HS-5 (cell line): ENCODE data around the gene TDRD1.
"Not testable (repeated sequence)": the region's sequence is repeated elsewhere in the genome, so short reads cannot be mapped to it uniquely, and the experiment has no call there.

Experiments
- DNase-seq: peaks from one replicate; pipeline ENCODE4 v3.0.0-alpha.2; 2012; ENCODE audit warnings: low read depth

The TDRD1 gene

GRCh38 chr10:114179148-114179547 is at the start of gene TDRD1:
Gene TDRD1 (plus strand): TSS chr10:114179353. CDS start chr10:114187832, 8,479 bp downstream.
- no peak for DNase-seq

- DNase-seq = no peak
Observed at GRCh38 chr10:114131094-114131493, 48.1 kb upstream of the TDRD1 start.

- no peak for DNase-seq
Observed at GRCh38 chr10:114135476-114135875, 43.7 kb upstream of the TDRD1 start.

GRCh38 chr10:114138581-114138980 is 40.6 kb upstream of the TDRD1 start:
- no peak for DNase-seq

- no peak for DNase-seq
Observed at GRCh38 chr10:114140036-114140435, 39.1 kb upstream of the TDRD1 start.

GRCh38 chr10:114140827-114141226 is 38.3 kb upstream of the TDRD1 start:
- DNase-seq = not testable (repeated sequence)

GRCh38 chr10:114142018-114142417 is 37.1 kb upstream of the TDRD1 start:
- DNase-seq = no peak

GRCh38 chr10:114143160-114143559 is 36.0 kb upstream of the TDRD1 start:
- DNase-seq = no peak

- not testable (repeated sequence) for DNase-seq
Observed at GRCh38 chr10:114149476-114149875, 29.7 kb upstream of the TDRD1 start.

- DNase-seq = peak; percentile 61
Observed at GRCh38 chr10:114151486-114151885, 27.7 kb upstream of the TDRD1 start.

GRCh38 chr10:114151892-114152291 is 27.3 kb upstream of the TDRD1 start:
- DNase-seq = no peak

- DNase-seq = no peak
Observed at GRCh38 chr10:114157912-114158311, 21.2 kb upstream of the TDRD1 start.

- no peak for DNase-seq
Observed at GRCh38 chr10:114163062-114163461, 16.1 kb upstream of the TDRD1 start.

- DNase-seq = no peak
Observed at GRCh38 chr10:114166043-114166442, 13.1 kb upstream of the TDRD1 start.

- no peak for DNase-seq
Observed at GRCh38 chr10:114166494-114166893, 12.7 kb upstream of the TDRD1 start.

GRCh38 chr10:114167985-114168384 is 11.2 kb upstream of the TDRD1 start:
- no peak for DNase-seq

GRCh38 chr10:114168450-114169009 is 10.6 kb upstream of the TDRD1 start:
- no peak for DNase-seq

GRCh38 chr10:114172216-114172615 is 6.9 kb upstream of the TDRD1 start:
- no peak for DNase-seq

GRCh38 chr10:114172776-114173602 is 6.2 kb upstream of the TDRD1 start:
- no peak for DNase-seq

- no peak for DNase-seq
Observed at GRCh38 chr10:114173603-114173920, 5.6 kb upstream of the TDRD1 start.

- peak; percentile 55 for DNase-seq
Observed at GRCh38 chr10:114173921-114174694, 5.0 kb upstream of the TDRD1 start, which contains the start of gene CCDC186. Gene CCDC186 (minus strand): TSS chr10:114174203. CDS start chr10:114163268, 10,935 bp downstream.

GRCh38 chr10:114174695-114175188 is 4.4 kb upstream of the TDRD1 start:
- DNase-seq = no peak

GRCh38 chr10:114175667-114176066 is 3.5 kb upstream of the TDRD1 start:
- DNase-seq = no peak
